HFF-Myc (cell line): Measurements from ENCODE around the gene NEK2.
A peak's percentile ranks its signal among the peaks of the same experiment; 100 is the strongest.
"Not testable (repeated sequence)": the region's sequence is repeated elsewhere in the genome, so short reads cannot be mapped to it uniquely, and the experiment has no call there.

Source experiments
- DNase-seq: peaks from one replicate; pipeline ENCODE4 v3.0.0-alpha.2; 2011; ENCODE audit warnings: low read depth; ENCODE audit errors: extremely low read depth
- H3K4me3 ChIP-seq: replicated peaks from 2 replicates; pipeline ENCODE4 v1.5.1; 2011; ENCODE audit warnings: low read depth, mild to moderate bottlenecking, control low read depth, low read length
- TF ChIP-seq, protein P1 (sequence below): IDR thresholded peaks from 2 replicates; pipeline ENCODE4 v1.5.1; 2012; ENCODE audit warnings: mild to moderate bottlenecking, low read depth, low read length, control low read depth; ENCODE audit errors: missing control alignments

Gene NEK2

GRCh38 chr1:211650904-211651303 is 24.5 kb downstream of the NEK2 start:
- no peak overlapping the region for H3K4me3 ChIP-seq
- no peak for DNase-seq
- TF ChIP-seq, protein P1, sequence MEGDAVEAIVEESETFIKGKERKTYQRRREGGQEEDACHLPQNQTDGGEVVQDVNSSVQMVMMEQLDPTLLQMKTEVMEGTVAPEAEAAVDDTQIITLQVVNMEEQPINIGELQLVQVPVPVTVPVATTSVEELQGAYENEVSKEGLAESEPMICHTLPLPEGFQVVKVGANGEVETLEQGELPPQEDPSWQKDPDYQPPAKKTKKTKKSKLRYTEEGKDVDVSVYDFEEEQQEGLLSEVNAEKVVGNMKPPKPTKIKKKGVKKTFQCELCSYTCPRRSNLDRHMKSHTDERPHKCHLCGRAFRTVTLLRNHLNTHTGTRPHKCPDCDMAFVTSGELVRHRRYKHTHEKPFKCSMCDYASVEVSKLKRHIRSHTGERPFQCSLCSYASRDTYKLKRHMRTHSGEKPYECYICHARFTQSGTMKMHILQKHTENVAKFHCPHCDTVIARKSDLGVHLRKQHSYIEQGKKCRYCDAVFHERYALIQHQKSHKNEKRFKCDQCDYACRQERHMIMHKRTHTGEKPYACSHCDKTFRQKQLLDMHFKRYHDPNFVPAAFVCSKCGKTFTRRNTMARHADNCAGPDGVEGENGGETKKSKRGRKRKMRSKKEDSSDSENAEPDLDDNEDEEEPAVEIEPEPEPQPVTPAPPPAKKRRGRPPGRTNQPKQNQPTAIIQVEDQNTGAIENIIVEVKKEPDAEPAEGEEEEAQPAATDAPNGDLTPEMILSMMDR, result no peak

GRCh38 chr1:211648980-211649934 is 26.2 kb downstream of the NEK2 start:
- DNase-seq, result no peak
- TF ChIP-seq, protein P1, result peak; percentile 49
- H3K4me3 ChIP-seq, result no peak overlapping the region

DNA sequence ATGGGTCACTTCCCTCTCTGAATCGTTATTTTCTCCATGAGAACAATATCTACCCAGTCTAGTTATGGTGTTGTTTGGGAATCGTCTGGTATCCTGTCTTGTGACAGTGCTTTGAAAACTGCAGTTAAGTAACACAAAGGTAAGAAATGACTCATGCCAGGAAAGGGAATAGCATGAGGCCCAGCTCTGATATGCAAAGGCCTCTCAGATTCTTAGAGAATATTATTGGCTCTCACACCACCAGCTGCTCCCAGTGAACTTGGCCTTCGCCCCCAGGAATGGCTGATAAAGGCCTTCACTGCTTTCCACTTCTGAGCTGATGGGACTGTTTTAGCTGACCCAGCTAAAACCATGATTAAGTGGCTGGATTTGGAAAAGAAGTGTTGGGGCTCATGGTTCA is 27.1 kb downstream of the NEK2 start:
- no peak overlapping the region for H3K4me3 ChIP-seq
- TF ChIP-seq, protein P1, result no peak
- DNase-seq, result no peak

DNA sequence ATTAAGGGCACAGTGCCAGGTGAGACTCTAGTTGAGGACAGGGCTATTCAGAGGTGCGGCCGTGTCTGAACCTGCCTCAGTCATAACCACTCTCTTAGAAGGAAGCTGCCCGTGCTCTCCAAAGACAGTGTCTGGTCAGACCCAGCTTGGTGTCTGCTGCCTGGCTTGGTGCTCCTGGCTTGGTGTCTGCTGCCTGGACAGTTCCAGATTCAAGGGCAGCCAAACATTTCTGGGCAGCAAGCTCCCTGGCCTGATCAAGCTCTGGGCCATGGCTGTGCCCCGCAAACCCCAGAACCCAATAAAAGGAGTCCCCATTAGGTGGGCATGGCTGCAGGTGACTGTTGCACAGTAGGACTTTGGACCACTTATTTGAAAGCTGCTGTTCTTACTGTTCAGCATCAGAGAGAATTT is 27.7 kb downstream of the NEK2 start:
- no peak overlapping the region for H3K4me3 ChIP-seq
- TF ChIP-seq, protein P1, result no peak
- DNase-seq, result no peak

DNA sequence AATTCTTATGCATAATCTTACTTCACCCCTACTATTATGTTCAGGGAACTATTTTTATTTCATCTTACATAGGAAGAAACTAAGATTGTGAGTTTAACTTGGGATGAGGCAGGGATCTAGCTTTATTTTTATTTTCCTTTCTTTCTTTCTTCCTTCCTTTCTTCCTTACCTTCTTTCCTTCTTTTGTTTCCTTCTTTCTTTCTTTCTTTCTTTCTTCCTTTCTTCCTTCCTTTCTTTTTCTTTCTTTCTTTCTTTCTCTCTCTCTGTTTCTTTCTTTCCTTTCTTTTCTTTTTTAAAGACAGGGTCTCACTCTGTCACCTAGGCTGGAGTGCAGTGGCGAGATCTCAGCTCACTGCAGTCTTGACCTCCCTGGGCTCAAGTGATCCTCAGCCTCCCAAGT is 28.9 kb downstream of the NEK2 start:
- no peak overlapping the region for H3K4me3 ChIP-seq
- TF ChIP-seq, protein P1, result no peak
- no peak for DNase-seq

DNA sequence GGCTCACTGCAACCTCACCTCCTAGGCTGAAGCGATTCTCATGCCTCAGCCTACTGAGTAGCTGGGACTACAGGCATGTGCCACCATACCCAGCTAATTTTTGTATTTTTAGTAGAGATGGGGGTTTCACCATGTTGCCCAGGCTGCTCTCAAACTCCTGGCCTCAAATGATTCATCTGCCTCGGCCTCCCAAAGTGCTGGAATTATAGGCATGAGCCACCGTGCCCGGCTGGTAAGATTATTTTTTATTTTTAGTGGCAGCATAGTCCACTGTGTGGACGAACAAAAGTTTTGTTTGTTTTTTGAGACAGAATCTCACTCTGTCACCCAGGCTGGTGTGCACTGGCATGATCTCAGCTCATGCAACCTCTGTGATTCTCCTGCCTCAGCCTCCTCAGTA is 29.8 kb downstream of the NEK2 start:
- H3K4me3 ChIP-seq, DNase-seq: not testable (repeated sequence)

- no peak for DNase-seq
- TF ChIP-seq, protein P1, result no peak
- H3K4me3 ChIP-seq, result no peak overlapping the region
These were observed 30.8 kb downstream of the NEK2 start for GRCh38 chr1:211644653-211645052.
